Neural progenitor cell (in vitro differentiated cells): ENCODE results near the gene XAF1. TPM values are rescaled to one million over a fixed set of nuclear protein-coding genes. Genes with fewer than 3 reads are reported as not detected.
A peak's percentile ranks its signal among the peaks of the same experiment; 100 is the strongest.

ENCODE experiments used
- DNase-seq: peaks from one replicate; pipeline ENCODE4 v3.0.0-alpha.2; 2016; ENCODE audit warnings: low spot score
- H2AFZ ChIP-seq: fragments of 200-600 bp; sonication (generic); replicated peaks from 2 replicates; pipeline ENCODE4 v1.6.1; 2016; ENCODE audit warnings: antibody characterized with exemption
- H3F3A ChIP-seq: fragments of 200-600 bp; sonication (generic); 2 replicates; pipeline ENCODE4 v1.6.1; 2016; ENCODE audit warnings: antibody characterized with exemption, low read depth
- H3K27ac ChIP-seq: fragments of 200-600 bp; sonication (generic); 2 replicates; pipeline ENCODE4 v1.5.1; 2016; ENCODE audit warnings: mild to moderate bottlenecking
- H3K27me3 ChIP-seq: fragments of 200-600 bp; sonication (generic); 2 replicates; pipeline ENCODE4 v1.6.1; 2016; ENCODE audit warnings: mild to moderate bottlenecking, moderate library complexity
- H3K36me3 ChIP-seq: fragments of 200-600 bp; sonication (generic); 2 replicates; pipeline ENCODE4 v1.5.1; 2016
- H3K4me1 ChIP-seq: fragments of 200-600 bp; sonication (generic); 2 replicates; pipeline ENCODE4 v1.6.1; 2016; ENCODE audit warnings: mixed run types
- H3K4me2 ChIP-seq: fragments of 200-600 bp; sonication (generic); 2 replicates; pipeline ENCODE4 v1.6.1; 2016
- H3K4me3 ChIP-seq: fragments of 200-600 bp; sonication (generic); 2 replicates; pipeline ENCODE4 v1.5.1; 2016
- H3K79me2 ChIP-seq: fragments of 200-600 bp; sonication (generic); 2 replicates; pipeline ENCODE4 v1.6.1; 2016; ENCODE audit warnings: low read depth
- H3K9ac ChIP-seq: fragments of 200-600 bp; sonication (generic); 2 replicates; pipeline ENCODE4 v1.6.1; 2016
- H3K9me3 ChIP-seq: fragments of 200-600 bp; sonication (generic); 2 replicates; pipeline ENCODE4 v1.5.1; 2016; ENCODE audit warnings: low read depth
- H4K20me1 ChIP-seq: fragments of 200-600 bp; sonication (generic); 2 replicates; pipeline ENCODE4 v1.6.1; 2016; ENCODE audit warnings: low read depth
- H3K27ac Mint-ChIP-seq: 3 replicates; pipeline ENCODE4 v1.8.0; 2021; ENCODE audit warnings: mixed read lengths
- H3K27me3 Mint-ChIP-seq: 2 replicates; pipeline ENCODE4 v1.8.0; 2022; ENCODE audit warnings: low read depth, mild to moderate bottlenecking, inconsistent platforms, moderate library complexity, mixed read lengths; ENCODE audit not compliant: insufficient read depth
- H3K36me3 Mint-ChIP-seq: 3 replicates; pipeline ENCODE4 v1.8.0; 2021; ENCODE audit warnings: mixed read lengths
- H3K4me1 Mint-ChIP-seq: 3 replicates; pipeline ENCODE4 v1.8.0; 2021; ENCODE audit warnings: mixed read lengths
- H3K4me3 Mint-ChIP-seq: 3 replicates; pipeline ENCODE4 v1.8.0; 2021; ENCODE audit warnings: mild to moderate bottlenecking, moderate library complexity, mixed read lengths
- H3K9me3 Mint-ChIP-seq: 3 replicates; pipeline ENCODE4 v1.8.0; 2020; ENCODE audit warnings: mixed read lengths
- EZH2 ChIP-seq: fragments of 200-600 bp; sonication (generic); IDR thresholded peaks from 2 replicates; pipeline ENCODE4 v1.6.1; 2017; ENCODE audit warnings: antibody characterized with exemption, mild to moderate bottlenecking, moderate library complexity
- EZH2phosphoT487 ChIP-seq: fragments of 200-600 bp; sonication (generic); IDR thresholded peaks from 2 replicates; pipeline ENCODE4 v1.6.1; 2017; ENCODE audit warnings: antibody characterized with exemption
- total RNA-seq: library from RNA; depleted of rRNA; stranded (reverse); fragments of >200 nt; gene quantifications from 2 replicates; pipeline ENCODE4 v1.2.3, GENCODE V29; 2015; ENCODE audit warnings: low replicate concordance
- TF ChIP-seq, protein P1 (sequence below): fragments of 200-600 bp; sonication (generic); IDR thresholded peaks from 2 replicates; pipeline ENCODE4 v1.5.1; 2017; ENCODE audit warnings: antibody characterized with exemption, mild to moderate bottlenecking

The XAF1 gene
- total RNA-seq, 1 donor from 2014 or later, result not detected

DNA sequence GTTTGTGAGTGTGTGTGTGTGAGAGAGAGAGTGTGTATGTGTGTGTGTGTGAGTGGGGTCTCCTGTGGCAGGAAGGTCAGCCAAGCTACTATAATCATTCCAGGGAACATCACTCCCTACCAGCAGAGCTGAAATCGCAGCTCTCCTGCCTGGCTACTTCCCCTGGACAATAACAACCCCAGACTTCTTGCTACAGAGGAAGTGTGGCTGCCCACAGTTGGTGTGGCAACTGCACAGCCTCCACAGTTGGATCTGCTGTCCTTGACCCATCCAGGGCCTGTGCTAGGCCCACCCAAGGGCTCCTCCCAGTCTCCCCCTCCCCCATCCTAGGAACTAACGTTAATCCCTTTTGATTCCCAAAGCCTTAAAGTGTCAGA lies 44.2 kb upstream of the XAF1 start:
- no peak for TF ChIP-seq EZH2phosphoT487
- H3K27ac ChIP-seq, result no peak overlapping the region
- peaks cover 15% of the 10 kb centered on the region for H3K4me1 Mint-ChIP-seq
- H3K36me3 ChIP-seq, result no peaks in the 10 kb centered on the region
- peaks cover 23% of the 10 kb centered on the region for H3F3A ChIP-seq
- peaks cover 1% of the 10 kb centered on the region for H3K36me3 Mint-ChIP-seq
- no peak overlapping the region for H3K4me3 ChIP-seq
- H3K4me1 ChIP-seq, result peaks cover 5% of the 10 kb centered on the region
- DNase-seq, result no peak
- H3K4me2 ChIP-seq, result no peak overlapping the region
- no peak overlapping the region for H3K9ac ChIP-seq
- H3K27me3 Mint-ChIP-seq, result peaks cover 28% of the 10 kb centered on the region
- no peaks in the 10 kb centered on the region for H3K79me2 ChIP-seq
- peaks cover 16% of the 10 kb centered on the region for H3K9me3 Mint-ChIP-seq
- H4K20me1 ChIP-seq, result peaks cover 4% of the 10 kb centered on the region
- no peaks in the 10 kb centered on the region for H3K9me3 ChIP-seq
- no peak overlapping the region for H2AFZ ChIP-seq
- H3K27ac Mint-ChIP-seq, result no peak overlapping the region
- H3K27me3 ChIP-seq, result peaks cover 39% of the 10 kb centered on the region
- H3K4me3 Mint-ChIP-seq, result peak overlapping the region; percentile 86

DNA sequence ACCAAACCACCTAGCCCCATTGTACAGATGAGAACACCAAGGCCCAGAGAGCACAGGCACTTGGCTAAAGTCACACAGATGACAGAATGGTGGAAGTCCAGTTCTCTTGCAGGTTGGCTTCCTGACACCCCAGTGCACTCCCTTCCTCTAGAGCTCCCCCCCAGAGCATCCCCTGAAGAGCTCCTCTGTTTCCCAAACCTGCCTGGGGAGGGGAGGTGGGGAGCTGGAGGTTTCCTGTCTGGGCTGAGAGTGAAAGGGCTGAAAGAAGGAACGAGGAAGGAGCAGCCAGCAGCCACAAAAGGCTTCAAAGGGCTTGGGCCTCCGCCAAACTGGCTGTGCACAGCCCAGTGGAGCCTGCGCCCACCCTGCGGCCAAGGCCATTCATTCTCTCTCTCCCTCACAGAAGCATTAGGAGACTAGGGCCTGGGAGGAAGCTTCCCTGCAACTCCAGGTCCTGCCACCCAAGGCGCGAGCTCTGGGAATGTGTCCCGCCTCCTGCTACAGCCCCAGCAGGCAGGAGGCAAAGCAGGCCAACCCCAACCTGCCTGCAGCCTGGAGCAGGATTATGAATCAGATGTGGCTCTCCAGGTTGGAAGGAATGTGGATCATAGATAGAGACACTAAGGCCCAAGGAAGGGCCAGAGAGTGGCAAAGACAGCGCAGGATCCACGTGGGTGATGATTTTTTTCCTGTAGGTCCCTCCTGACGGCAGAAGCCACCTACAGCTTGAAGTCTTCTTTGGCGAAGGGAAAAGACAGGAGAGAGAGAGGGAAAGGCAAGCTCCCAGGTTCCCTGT lies 43.6 kb upstream of the XAF1 start:
- H3K36me3 ChIP-seq, result no peaks in the 10 kb centered on the region
- peak overlapping the region; percentile 86 for H3K4me3 Mint-ChIP-seq
- H3K9me3 Mint-ChIP-seq, result peaks cover 19% of the 10 kb centered on the region

DNA sequence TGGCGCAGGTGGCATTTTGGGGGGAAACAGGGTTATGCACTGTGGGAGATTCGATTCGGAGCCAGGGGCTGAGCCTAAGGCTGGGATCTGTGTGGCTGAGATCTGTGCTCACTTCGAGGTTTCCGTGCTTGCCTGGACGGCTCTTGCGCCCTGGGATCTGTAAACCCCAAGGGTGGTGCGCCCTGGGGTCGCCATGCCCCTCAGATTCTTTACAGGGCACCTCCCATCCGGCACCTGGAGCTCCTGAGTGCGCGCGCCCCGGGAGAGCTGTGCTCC lies 43.1 kb upstream of the XAF1 start:
- peaks cover 4% of the 10 kb centered on the region for H4K20me1 ChIP-seq
- H3K27me3 Mint-ChIP-seq, result peaks cover 32% of the 10 kb centered on the region
- peaks cover 23% of the 10 kb centered on the region for H3F3A ChIP-seq
- H3K27ac Mint-ChIP-seq, result no peak overlapping the region
- peaks cover 24% of the 10 kb centered on the region for H3K9me3 Mint-ChIP-seq
- H3K9ac ChIP-seq, result no peak overlapping the region
- H3K9me3 ChIP-seq, result no peaks in the 10 kb centered on the region
- peaks cover 5% of the 10 kb centered on the region for H3K4me1 ChIP-seq
- H3K4me3 ChIP-seq, result peak overlapping the region; percentile 58
- no peak for TF ChIP-seq EZH2
- TF ChIP-seq, protein P1, sequence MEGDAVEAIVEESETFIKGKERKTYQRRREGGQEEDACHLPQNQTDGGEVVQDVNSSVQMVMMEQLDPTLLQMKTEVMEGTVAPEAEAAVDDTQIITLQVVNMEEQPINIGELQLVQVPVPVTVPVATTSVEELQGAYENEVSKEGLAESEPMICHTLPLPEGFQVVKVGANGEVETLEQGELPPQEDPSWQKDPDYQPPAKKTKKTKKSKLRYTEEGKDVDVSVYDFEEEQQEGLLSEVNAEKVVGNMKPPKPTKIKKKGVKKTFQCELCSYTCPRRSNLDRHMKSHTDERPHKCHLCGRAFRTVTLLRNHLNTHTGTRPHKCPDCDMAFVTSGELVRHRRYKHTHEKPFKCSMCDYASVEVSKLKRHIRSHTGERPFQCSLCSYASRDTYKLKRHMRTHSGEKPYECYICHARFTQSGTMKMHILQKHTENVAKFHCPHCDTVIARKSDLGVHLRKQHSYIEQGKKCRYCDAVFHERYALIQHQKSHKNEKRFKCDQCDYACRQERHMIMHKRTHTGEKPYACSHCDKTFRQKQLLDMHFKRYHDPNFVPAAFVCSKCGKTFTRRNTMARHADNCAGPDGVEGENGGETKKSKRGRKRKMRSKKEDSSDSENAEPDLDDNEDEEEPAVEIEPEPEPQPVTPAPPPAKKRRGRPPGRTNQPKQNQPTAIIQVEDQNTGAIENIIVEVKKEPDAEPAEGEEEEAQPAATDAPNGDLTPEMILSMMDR, result no peak
- no peak for TF ChIP-seq EZH2phosphoT487
- DNase-seq, result no peak
- H3K27me3 ChIP-seq, result peaks cover 39% of the 10 kb centered on the region
- peak overlapping the region; percentile 86 for H3K4me3 Mint-ChIP-seq
- no peak overlapping the region for H2AFZ ChIP-seq
- H3K27ac ChIP-seq, result no peak overlapping the region
- H3K4me1 Mint-ChIP-seq, result peaks cover 15% of the 10 kb centered on the region
- H3K4me2 ChIP-seq, result peak overlapping the region; percentile 86
- no peaks in the 10 kb centered on the region for H3K79me2 ChIP-seq
- H3K36me3 Mint-ChIP-seq, result peaks cover 4% of the 10 kb centered on the region
- no peaks in the 10 kb centered on the region for H3K36me3 ChIP-seq

More for the DNA sequence above, 43.6 kb upstream of the XAF1 start:
- no peak overlapping the region for H3K27ac ChIP-seq
- H2AFZ ChIP-seq, result no peak overlapping the region
- no peak overlapping the region for H3K4me3 ChIP-seq
- peaks cover 39% of the 10 kb centered on the region for H3K27me3 ChIP-seq
- no peaks in the 10 kb centered on the region for H3K79me2 ChIP-seq
- Mint-ChIP-seq H3K27ac (no peak overlapping the region), H3K27me3 (peaks cover 30% of the 10 kb centered on the region), H3K4me1 (peaks cover 15% of the 10 kb centered on the region), H3K36me3 (peaks cover 4% of the 10 kb centered on the region)
- H3K9ac ChIP-seq, result no peak overlapping the region
- peaks cover 5% of the 10 kb centered on the region for H3K4me1 ChIP-seq
- H3F3A ChIP-seq, result peaks cover 23% of the 10 kb centered on the region
- H4K20me1 ChIP-seq, result peaks cover 4% of the 10 kb centered on the region
- no peaks in the 10 kb centered on the region for H3K9me3 ChIP-seq
- peak; percentile 73 for DNase-seq
- H3K4me2 ChIP-seq, result peak overlapping the region; percentile 86
- TF ChIP-seq EZH2phosphoT487, result no peak
- TF ChIP-seq, protein P1, result no peak
- no peak for TF ChIP-seq EZH2
